PC-3 (cell line): ENCODE measurements around the gene SCLY. TPM values are rescaled to one million over a fixed set of nuclear protein-coding genes. Genes with fewer than 3 reads are reported as not detected.

ENCODE experiments used
- ATAC-seq: fragments of 200-7000 bp; cut with Tn5 transposase; 2 replicates; pipeline ENCODE4 v1.9.1; 2020; ENCODE audit warnings: mild to moderate bottlenecking, moderate library complexity
- BruUV-seq: library from RNA; stranded (reverse); fragments of 400-500 nt; replicated peaks from 2 replicates; lab custom pipeline; 2021; lab: Mats Ljungman, UMichigan
- CTCF ChIA-PET: fragments of 300-600 bp; sonication (Branson Sonifier 250); formaldehyde crosslinking; loops from one replicate; lab custom pipeline; 2022; ENCODE audit warnings: antibody characterized with exemption; lab: Charles Lee
- POLR2A ChIA-PET: fragments of 300-600 bp; sonication (Branson Sonifier 250); formaldehyde crosslinking; loops from one replicate; lab custom pipeline; 2022; ENCODE audit warnings: antibody characterized with exemption; ENCODE audit not compliant: unreplicated experiment; lab: Charles Lee
- DNase-seq: peaks from one replicate; pipeline ENCODE4 v3.0.0-alpha.2; 2015
- H2AFZ ChIP-seq: fragments of 300-600 bp; sonication (generic); 2 replicates; pipeline ENCODE4 v1.6.0; 2016; ENCODE audit warnings: antibody characterized with exemption, low read length
- H3F3A ChIP-seq: fragments of 300-600 bp; sonication (generic); one replicate; pipeline ENCODE4 v1.6.0; 2017; ENCODE audit warnings: antibody characterized with exemption, low read length, control low read depth, mild to moderate bottlenecking; ENCODE audit not compliant: unreplicated experiment
- H3K27ac ChIP-seq: fragments of 300-600 bp; sonication (generic); 2 replicates; pipeline ENCODE4 v1.5.1; 2016; ENCODE audit warnings: mild to moderate bottlenecking, low read length
- H3K27me3 ChIP-seq: fragments of 300-600 bp; sonication (generic); 2 replicates; pipeline ENCODE4 v1.6.1; 2016; ENCODE audit warnings: low read length, mixed read lengths
- H3K36me3 ChIP-seq: fragments of 300-600 bp; sonication (generic); 2 replicates; pipeline ENCODE4 v1.6.1; 2016; ENCODE audit warnings: low read depth, mixed run types, low read length, mixed read lengths
- H3K4me1 ChIP-seq: fragments of 300-600 bp; sonication (generic); 2 replicates; pipeline ENCODE4 v1.5.1; 2016; ENCODE audit warnings: low read length; ENCODE audit not compliant: insufficient read depth
- H3K4me2 ChIP-seq: fragments of 300-600 bp; sonication (generic); 2 replicates; pipeline ENCODE4 v1.6.0; 2016; ENCODE audit warnings: low read length
- H3K4me3 ChIP-seq: fragments of 300-600 bp; sonication (generic); 2 replicates; pipeline ENCODE4 v1.5.1; 2016; ENCODE audit warnings: mild to moderate bottlenecking, low read length, mixed read lengths
- H3K79me2 ChIP-seq: fragments of 300-600 bp; sonication (generic); 2 replicates; pipeline ENCODE4 v1.6.1; 2017; ENCODE audit warnings: low read length, mixed read lengths
- H3K9ac ChIP-seq: fragments of 300-600 bp; sonication (generic); 2 replicates; pipeline ENCODE4 v1.6.0; 2016; ENCODE audit warnings: mild to moderate bottlenecking, low read length
- H3K9me2 ChIP-seq: fragments of 300-600 bp; sonication (generic); replicated peaks from 2 replicates; pipeline ENCODE4 v1.6.1; 2016; ENCODE audit warnings: mixed run types, low read length, mixed read lengths
- H3K9me3 ChIP-seq: fragments of 300-600 bp; sonication (generic); 2 replicates; pipeline ENCODE4 v1.6.1; 2016; ENCODE audit warnings: low read length, mixed read lengths
- H4K20me1 ChIP-seq: fragments of 300-600 bp; sonication (generic); 2 replicates; pipeline ENCODE4 v1.6.1; 2016; ENCODE audit warnings: low read length, mixed read lengths
- CTCF ChIP-seq: fragments of 300-600 bp; sonication (generic); conservative IDR thresholded peaks from 2 replicates; pipeline ENCODE4 v1.5.1; 2017; ENCODE audit warnings: antibody characterized with exemption, low read depth, mild to moderate bottlenecking, low read length
- EZH2 ChIP-seq: fragments of 300-600 bp; sonication (generic); IDR thresholded peaks from one replicate; pipeline ENCODE4 v1.6.1; 2017; ENCODE audit warnings: antibody characterized with exemption, mild to moderate bottlenecking, low read length; ENCODE audit not compliant: unreplicated experiment
- EZH2phosphoT487 ChIP-seq: fragments of 300-600 bp; sonication (generic); IDR thresholded peaks from 2 replicates; pipeline ENCODE4 v1.6.1; 2018; ENCODE audit warnings: mild to moderate bottlenecking, antibody characterized with exemption, low read length, borderline replicate concordance
- intact Hi-C: fragments of 100-400 bp; cut with micrococcal nuclease; formaldehyde crosslinking; loops from 2 replicates; pipeline ENCODE4 v1.9.0; 2023
- total RNA-seq: library from RNA; depleted of rRNA; stranded (reverse); fragments of >200 nt; gene quantifications from 2 replicates; pipeline ENCODE4 v1.2.3, GENCODE V29; 2014

SCLY gene
- total RNA-seq, 1 experiment from 2014 or later = 23.1 TPM

- TF ChIP-seq EZH2 (no peak), EZH2phosphoT487 (no peak), CTCF (no peak)
- CTCF ChIA-PET = no interaction called here
- Histone ChIP-seq H4K20me1 (no peaks in the 10 kb centered on the region), H3K36me3 (0 out of 2 replicates have a peak, but pooled peaks cover 4% of the 10 kb centered on the region), H3K4me2 (peak overlapping the region; percentile 86), H3F3A (no peaks in the 10 kb centered on the region), H3K9me3 (no peaks in the 10 kb centered on the region), H3K4me3 (peak overlapping the region; percentile 93; the same call in 1 of the 2 replicates), H2AFZ (no peak overlapping the region), H3K79me2 (peaks cover 25% of the 10 kb centered on the region), H3K9ac (no peak overlapping the region), H3K27ac (no peak overlapping the region), H3K9me2 (no peaks in the 10 kb centered on the region), H3K4me1 (peaks cover 18% of the 10 kb centered on the region; the same call in 1 of the 2 replicates), H3K27me3 (no peaks in the 10 kb centered on the region)
- POLR2A ChIA-PET = no interaction called here
- intact Hi-C loops = no loop called here
- TSS peak; percentile 87 for BruUV-seq
- no peak for ATAC-seq
- no peak for DNase-seq
Observed at GRCh38 chr2:238059505-238059904, 1.3 kb upstream of the SCLY start.

DNA sequence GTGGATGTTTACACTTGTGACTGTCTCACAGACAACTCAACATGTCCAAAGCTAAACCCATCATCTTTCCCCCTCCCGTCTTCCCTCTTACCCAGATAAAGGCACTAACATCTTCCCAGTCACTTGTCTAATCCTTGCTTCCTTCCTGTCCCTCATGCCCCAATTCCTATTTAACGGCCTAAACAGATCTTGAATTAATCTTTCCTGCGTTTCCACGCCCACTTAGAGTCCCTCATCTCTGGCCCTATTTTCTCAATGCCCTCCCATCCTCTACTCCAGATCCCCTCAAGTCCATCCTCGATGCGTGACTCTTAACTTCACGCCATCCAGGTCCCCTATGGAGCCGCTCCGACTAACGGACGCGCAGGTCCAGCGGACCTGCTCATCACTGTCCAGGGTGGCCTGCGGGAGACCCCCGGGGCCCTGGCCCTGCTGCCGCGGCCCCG is 682 bp upstream of the SCLY start:
- POLR2A ChIA-PET = no interaction called here
- H3K4me2 ChIP-seq = peak overlapping the region; percentile 86
- no peaks in the 10 kb centered on the region for H3F3A ChIP-seq
- intact Hi-C loops = loop anchor here (2.0 to 5.0 kb wide), 2 partner anchors 47 to 198 kb away; no protein-coding TSS in a partner anchor
- H3K9me3 ChIP-seq = no peaks in the 10 kb centered on the region
- H2AFZ ChIP-seq = peak overlapping the region; percentile 91
- BruUV-seq = no TSS peak
- H3K79me2 ChIP-seq = peaks cover 25% of the 10 kb centered on the region
- no peaks in the 10 kb centered on the region for H3K9me2 ChIP-seq
- H3K9ac ChIP-seq = peak overlapping the region; percentile 96
- peak overlapping the region; percentile 93 for H3K4me3 ChIP-seq
- peaks cover 7% of the 10 kb centered on the region; the same call in 1 of the 2 replicates for H3K36me3 ChIP-seq
- H3K4me1 ChIP-seq = peaks cover 18% of the 10 kb centered on the region; the same call in 1 of the 2 replicates
- TF ChIP-seq CTCF (no peak), EZH2 (no peak), EZH2phosphoT487 (no peak)
- H3K27me3 ChIP-seq = no peaks in the 10 kb centered on the region
- peak overlapping the region; percentile 50 for H3K27ac ChIP-seq
- no peaks in the 10 kb centered on the region for H4K20me1 ChIP-seq
- no peak for DNase-seq
- ATAC-seq = no peak
- CTCF ChIA-PET = no interaction called here
